ENCODE data around the gene BCORL1. TPM values are rescaled to one million over a fixed set of nuclear protein-coding genes. Genes with fewer than 3 reads are reported as not detected.

The BCORL1 gene
- total and polyA plus RNA-seq, 2 donors (not counting 3 experiments of a cell fraction or from before 2014, with no cell fraction given): 1.8 to 13.1 TPM

DNA sequence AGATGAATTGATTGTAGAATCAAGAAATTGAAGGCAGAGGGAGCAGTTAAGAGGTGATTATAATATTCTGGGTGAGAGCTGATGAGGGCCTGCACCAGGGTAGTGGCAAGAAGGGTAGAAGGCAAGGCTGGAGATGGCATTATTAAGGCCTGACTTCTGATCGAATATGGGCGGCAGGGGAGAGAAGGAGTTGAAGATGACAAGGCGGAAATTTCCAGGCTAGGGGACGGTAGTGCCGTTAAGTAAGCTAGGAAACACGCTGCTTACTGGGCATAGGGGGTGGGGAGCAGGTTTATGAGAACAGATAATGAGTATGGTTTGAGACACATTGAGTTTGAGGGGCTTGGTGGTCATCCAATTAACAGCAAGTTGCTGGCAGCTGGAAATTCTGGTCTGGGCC, 19.5 kb downstream of the BCORL1 start:
- Histone ChIP-seq H3K4me3 (replicated peaks in 1 of 3; ENCODE audit: insufficient read depth in 1 of 3, low read depth in 1 of 3, low read length in 3 of 3) (no peak overlapping the region), H3K27me3 (ENCODE audit: control insufficient read depth in 2 of 2, insufficient read depth in 2 of 2, low read length in 2 of 2) (no peaks in the 10 kb centered on the region), H3K27ac (ENCODE audit: insufficient read depth, low read depth, low read length) (no peak overlapping the region), H3K4me1 (ENCODE audit: control insufficient read depth, extremely low read depth, insufficient read depth, low read length) (no peaks in the 10 kb centered on the region), H2AFZ (ENCODE audit: low read depth, low read length) (no peak overlapping the region), H3K9me3 (replicated peaks; ENCODE audit: control insufficient read depth, insufficient read depth, low read length) (no peaks in the 10 kb centered on the region), H3K9ac (replicated peaks; ENCODE audit: extremely low read depth, insufficient read depth, low read length) (no peak overlapping the region), H3K36me3 (ENCODE audit: control insufficient read depth in 2 of 2, extremely low read depth in 1 of 2, insufficient read depth in 2 of 2, low read length in 2 of 2) (no peaks in the 10 kb centered on the region), H3K4me2 (ENCODE audit: insufficient read depth, low read length) (no peak overlapping the region), H4K20me1 (replicated peaks; ENCODE audit: control insufficient read depth, extremely low read depth, insufficient read depth, low read length) (no peaks in the 10 kb centered on the region), H3K9me1 (replicated peaks; ENCODE audit: control insufficient read depth, extremely low read depth, insufficient read depth, low read length) (no peaks in the 10 kb centered on the region), H3K79me2 (ENCODE audit: control insufficient read depth, insufficient read depth, low read length) (no peaks in the 10 kb centered on the region)
- TF ChIP-seq JUN (IDR thresholded peaks at IDR 0.05; ENCODE audit: borderline replicate concordance, insufficient read depth, insufficient read length, low read depth) (no peak), POLR2AphosphoS5 (IDR thresholded peaks at IDR 0.05; ENCODE audit: insufficient read depth, low read depth, low read length) (no peak), POLR2A (IDR thresholded peaks at IDR 0.05; ENCODE audit: low read depth, low read length) (no peak), MYC (IDR thresholded peaks at IDR 0.05; ENCODE audit: low read depth, low read length) (no peak), EZH2 (IDR thresholded peaks at IDR 0.05; ENCODE audit: borderline replicate concordance, low read depth, low read length, severe bottlenecking) (no peak), FOS (IDR thresholded peaks at IDR 0.05; ENCODE audit: borderline replicate concordance, insufficient read depth, low read length) (no peak), GATA2 (IDR thresholded peaks at IDR 0.05; ENCODE audit: insufficient read depth, insufficient read length, low read depth, low read length) (no peak)
- TF ChIP-seq, protein P1, sequence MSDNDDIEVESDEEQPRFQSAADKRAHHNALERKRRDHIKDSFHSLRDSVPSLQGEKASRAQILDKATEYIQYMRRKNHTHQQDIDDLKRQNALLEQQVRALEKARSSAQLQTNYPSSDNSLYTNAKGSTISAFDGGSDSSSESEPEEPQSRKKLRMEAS (IDR thresholded peaks at IDR 0.05; ENCODE audit: insufficient read depth, insufficient read length): no peak
- TF ChIP-seq, protein P2, sequence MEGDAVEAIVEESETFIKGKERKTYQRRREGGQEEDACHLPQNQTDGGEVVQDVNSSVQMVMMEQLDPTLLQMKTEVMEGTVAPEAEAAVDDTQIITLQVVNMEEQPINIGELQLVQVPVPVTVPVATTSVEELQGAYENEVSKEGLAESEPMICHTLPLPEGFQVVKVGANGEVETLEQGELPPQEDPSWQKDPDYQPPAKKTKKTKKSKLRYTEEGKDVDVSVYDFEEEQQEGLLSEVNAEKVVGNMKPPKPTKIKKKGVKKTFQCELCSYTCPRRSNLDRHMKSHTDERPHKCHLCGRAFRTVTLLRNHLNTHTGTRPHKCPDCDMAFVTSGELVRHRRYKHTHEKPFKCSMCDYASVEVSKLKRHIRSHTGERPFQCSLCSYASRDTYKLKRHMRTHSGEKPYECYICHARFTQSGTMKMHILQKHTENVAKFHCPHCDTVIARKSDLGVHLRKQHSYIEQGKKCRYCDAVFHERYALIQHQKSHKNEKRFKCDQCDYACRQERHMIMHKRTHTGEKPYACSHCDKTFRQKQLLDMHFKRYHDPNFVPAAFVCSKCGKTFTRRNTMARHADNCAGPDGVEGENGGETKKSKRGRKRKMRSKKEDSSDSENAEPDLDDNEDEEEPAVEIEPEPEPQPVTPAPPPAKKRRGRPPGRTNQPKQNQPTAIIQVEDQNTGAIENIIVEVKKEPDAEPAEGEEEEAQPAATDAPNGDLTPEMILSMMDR (IDR thresholded peaks at IDR 0.05; ENCODE audit: extremely low read depth in 1 of 2, insufficient read depth in 1 of 2, low read depth in 1 of 2, low read length in 2 of 2): no peak
- intact Hi-C loops (cut with micrococcal nuclease) (no loop called here), dilution Hi-C loops (cut with MboI; ENCODE audit: extremely low pct_ligation_motif_present, low sequenced_read_pairs) (no loop called here)
- FAIRE-seq: no peak
- no peak for DNase-seq (ENCODE audit: low read depth, low spot score)
- POLR2A ChIA-PET: no interaction called here
- BruUV-seq (replicated peaks): no TSS peak
- CTCF ChIA-PET: interaction anchor here (1.1 to 1.4 kb wide), 2 partner anchors 19 to 59 kb away, joined by 3 to 4 read pairs; no protein-coding TSS in a partner anchor

Measured in endothelial cell of umbilical vein (primary cell).